Measurements from ENCODE around the gene TUT4. TPM values are rescaled to one million over a fixed set of nuclear protein-coding genes. Genes with fewer than 3 reads are reported as not detected.

TUT4 gene
- total and polyA plus RNA-seq, 2 experiments from 2014 or later = 14.9 to 18.9 TPM

DNA sequence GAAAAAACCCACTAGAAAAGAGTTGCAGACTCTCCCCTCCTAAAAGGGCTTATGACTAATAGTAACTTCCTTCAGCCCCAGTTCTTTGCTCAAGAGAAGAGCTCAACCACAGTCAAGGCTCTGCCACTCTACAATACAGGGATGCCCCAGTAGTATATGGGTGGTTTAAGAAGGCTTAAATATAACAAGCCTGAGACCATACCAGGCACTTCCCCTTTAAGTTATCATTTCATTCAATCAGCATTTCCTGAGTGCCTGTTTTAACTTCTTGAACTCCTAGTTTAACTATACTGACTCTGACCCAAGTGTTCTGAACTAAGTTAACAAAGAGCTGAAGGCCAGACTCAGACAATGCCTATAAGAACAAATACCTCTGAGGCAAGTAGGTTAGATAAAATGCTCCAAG is 128.7 kb downstream of the TUT4 start:
- Histone ChIP-seq H3K9ac (no peak overlapping the region), H2AFZ (no peak overlapping the region), H3K4me1 (ENCODE audit: insufficient read depth) (peaks cover 15% of the 10 kb centered on the region), H3K9me2 (ENCODE audit: insufficient read depth) (no peaks in the 10 kb centered on the region), H3F3A (ENCODE audit: insufficient read depth) (peaks cover 44% of the 10 kb centered on the region), H3K36me3 (ENCODE audit: low read depth) (peaks cover 27% of the 10 kb centered on the region), H3K27me3 (replicated peaks; ENCODE audit: insufficient read depth) (no peaks in the 10 kb centered on the region), H3K4me3 (no peak overlapping the region), H4K20me1 (ENCODE audit: insufficient read depth) (no peaks in the 10 kb centered on the region), H3K9me3 (ENCODE audit: low read depth) (no peaks in the 10 kb centered on the region), H3K79me2 (ENCODE audit: insufficient read depth) (no peaks in the 10 kb centered on the region), H3K27ac (no peak overlapping the region), H3K4me2 (ENCODE audit: unreplicated experiment) (no peak overlapping the region)
- in situ Hi-C loops (cut with MboI) = no loop called here
- DNase-seq = peak; percentile 20
- TF ChIP-seq EZH2phosphoT487 (IDR thresholded peaks at IDR 0.05; ENCODE audit: insufficient read depth, low read depth) = no peak
- TF ChIP-seq EZH2 (IDR thresholded peaks at IDR 0.05; ENCODE audit: insufficient read depth, poor library complexity, severe bottlenecking) = no peak

DNA sequence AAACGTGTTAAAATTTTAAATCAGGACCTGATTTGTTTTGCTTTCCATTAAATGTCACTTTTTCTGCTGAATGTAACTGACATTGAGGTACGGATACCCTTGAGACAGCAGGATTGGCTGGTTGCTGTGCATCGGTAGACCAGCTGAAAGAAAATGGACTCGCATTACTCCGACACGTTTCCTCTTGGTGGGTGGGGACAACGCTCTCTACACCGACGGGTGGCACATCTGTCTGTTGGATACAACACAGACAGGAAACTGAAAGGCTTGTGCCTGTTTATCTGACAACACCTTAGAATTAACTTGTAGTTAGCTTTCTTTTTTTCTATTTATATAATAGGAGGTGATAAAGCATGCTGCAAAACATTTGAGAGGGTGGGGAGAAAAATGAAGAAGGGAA is 129.1 kb downstream of the TUT4 start:
- DNase-seq = no peak
- Histone ChIP-seq H3K9me3 (ENCODE audit: low read depth) (no peaks in the 10 kb centered on the region), H3K79me2 (ENCODE audit: insufficient read depth) (no peaks in the 10 kb centered on the region), H3K9me2 (ENCODE audit: insufficient read depth) (no peaks in the 10 kb centered on the region), H3K9ac (no peak overlapping the region), H3K4me3 (no peak overlapping the region), H4K20me1 (ENCODE audit: insufficient read depth) (no peaks in the 10 kb centered on the region), H2AFZ (no peak overlapping the region), H3K4me1 (ENCODE audit: insufficient read depth) (peaks cover 15% of the 10 kb centered on the region), H3K4me2 (ENCODE audit: unreplicated experiment) (no peak overlapping the region), H3K36me3 (ENCODE audit: low read depth) (peaks cover 28% of the 10 kb centered on the region), H3K27ac (no peak overlapping the region), H3F3A (ENCODE audit: insufficient read depth) (peaks cover 44% of the 10 kb centered on the region), H3K27me3 (replicated peaks; ENCODE audit: insufficient read depth) (no peaks in the 10 kb centered on the region)
- no peak for TF ChIP-seq EZH2phosphoT487 (IDR thresholded peaks at IDR 0.05; ENCODE audit: insufficient read depth, low read depth)
- no peak for TF ChIP-seq EZH2 (IDR thresholded peaks at IDR 0.05; ENCODE audit: insufficient read depth, poor library complexity, severe bottlenecking)
- 55 to 67% methylated on average over 9 of the region's 9 CpGs for WGBS, 2 experiments (ENCODE audit: low coverage in 1 of 2, low lambda C conversion rate in 2 of 2, missing lambda C conversion rate in 2 of 2)
- in situ Hi-C loops (cut with MboI) = no loop called here

DNA sequence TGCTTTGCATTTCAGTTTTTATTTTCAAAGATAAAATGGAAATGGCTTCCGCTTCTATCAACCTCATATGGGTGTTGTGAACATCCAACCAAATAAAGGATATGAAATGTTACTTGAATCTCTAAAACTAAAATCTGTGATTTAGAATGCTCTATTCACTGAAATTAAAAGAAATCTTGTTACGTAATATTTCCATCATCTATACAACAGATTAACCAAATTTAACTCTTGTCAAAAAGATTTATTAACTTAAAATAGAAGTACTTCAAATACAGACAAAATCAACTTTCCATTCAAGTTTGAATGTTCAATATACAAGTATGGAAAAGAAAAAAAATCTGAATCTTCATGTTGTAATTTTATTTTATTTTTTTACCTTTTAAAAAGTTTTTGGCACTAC is 129.8 kb downstream of the TUT4 start:
- Histone ChIP-seq H3F3A (ENCODE audit: insufficient read depth) (peaks cover 44% of the 10 kb centered on the region), H3K9me3 (ENCODE audit: low read depth) (no peaks in the 10 kb centered on the region), H2AFZ (no peak overlapping the region), H3K4me1 (ENCODE audit: insufficient read depth) (peaks cover 15% of the 10 kb centered on the region), H3K4me2 (ENCODE audit: unreplicated experiment) (no peak overlapping the region), H3K27me3 (replicated peaks; ENCODE audit: insufficient read depth) (no peaks in the 10 kb centered on the region), H3K4me3 (no peak overlapping the region), H3K27ac (no peak overlapping the region), H3K9me2 (ENCODE audit: insufficient read depth) (no peaks in the 10 kb centered on the region), H3K36me3 (ENCODE audit: low read depth) (peaks cover 35% of the 10 kb centered on the region), H3K79me2 (ENCODE audit: insufficient read depth) (no peaks in the 10 kb centered on the region), H3K9ac (no peak overlapping the region), H4K20me1 (ENCODE audit: insufficient read depth) (no peaks in the 10 kb centered on the region)
- TF ChIP-seq EZH2phosphoT487 (IDR thresholded peaks at IDR 0.05; ENCODE audit: insufficient read depth, low read depth) = no peak
- no peak for TF ChIP-seq EZH2 (IDR thresholded peaks at IDR 0.05; ENCODE audit: insufficient read depth, poor library complexity, severe bottlenecking)
- 96 to 98% methylated on average over 2 of the region's 2 CpGs for WGBS, 2 experiments (ENCODE audit: low coverage in 1 of 2, low lambda C conversion rate in 2 of 2, missing lambda C conversion rate in 2 of 2)
- DNase-seq = no peak
- in situ Hi-C loops (cut with MboI) = no loop called here

DNA sequence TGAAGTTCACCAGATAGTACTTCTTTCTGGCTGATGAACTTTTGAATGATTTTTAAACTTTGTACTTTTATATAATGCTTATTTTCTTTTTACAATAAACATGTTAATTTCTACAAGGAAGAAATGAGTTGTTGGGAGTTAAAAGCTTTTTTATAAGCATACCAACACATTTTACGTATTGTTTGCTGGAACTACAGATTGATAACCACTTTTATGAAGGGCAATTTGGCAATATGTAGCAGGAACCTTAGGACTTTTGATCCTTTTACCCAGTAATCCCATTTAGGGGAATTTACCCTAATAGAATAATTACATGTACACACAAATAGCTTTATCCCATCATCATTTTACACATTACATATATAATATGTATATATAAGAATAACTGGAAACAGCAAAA is 132.2 kb downstream of the TUT4 start:
- Histone ChIP-seq H3K4me1 (ENCODE audit: insufficient read depth) (no peaks in the 10 kb centered on the region), H3K9me3 (ENCODE audit: low read depth) (no peaks in the 10 kb centered on the region), H3F3A (ENCODE audit: insufficient read depth) (peaks cover 33% of the 10 kb centered on the region), H3K4me2 (ENCODE audit: unreplicated experiment) (no peak overlapping the region), H4K20me1 (ENCODE audit: insufficient read depth) (no peaks in the 10 kb centered on the region), H3K27ac (no peak overlapping the region), H3K79me2 (ENCODE audit: insufficient read depth) (no peaks in the 10 kb centered on the region), H3K27me3 (replicated peaks; ENCODE audit: insufficient read depth) (no peaks in the 10 kb centered on the region), H3K4me3 (no peak overlapping the region), H3K9me2 (ENCODE audit: insufficient read depth) (no peaks in the 10 kb centered on the region), H3K9ac (no peak overlapping the region), H3K36me3 (ENCODE audit: low read depth) (peaks cover 51% of the 10 kb centered on the region), H2AFZ (no peak overlapping the region)
- no peak for DNase-seq
- TF ChIP-seq EZH2phosphoT487 (IDR thresholded peaks at IDR 0.05; ENCODE audit: insufficient read depth, low read depth) (no peak), EZH2 (IDR thresholded peaks at IDR 0.05; ENCODE audit: insufficient read depth, poor library complexity, severe bottlenecking) (no peak)
- in situ Hi-C loops (cut with MboI) = no loop called here
- 82 to 97% methylated on average over 1 of the region's 1 CpG for WGBS, 2 experiments (ENCODE audit: low coverage in 1 of 2, low lambda C conversion rate in 2 of 2, missing lambda C conversion rate in 2 of 2)

DNA sequence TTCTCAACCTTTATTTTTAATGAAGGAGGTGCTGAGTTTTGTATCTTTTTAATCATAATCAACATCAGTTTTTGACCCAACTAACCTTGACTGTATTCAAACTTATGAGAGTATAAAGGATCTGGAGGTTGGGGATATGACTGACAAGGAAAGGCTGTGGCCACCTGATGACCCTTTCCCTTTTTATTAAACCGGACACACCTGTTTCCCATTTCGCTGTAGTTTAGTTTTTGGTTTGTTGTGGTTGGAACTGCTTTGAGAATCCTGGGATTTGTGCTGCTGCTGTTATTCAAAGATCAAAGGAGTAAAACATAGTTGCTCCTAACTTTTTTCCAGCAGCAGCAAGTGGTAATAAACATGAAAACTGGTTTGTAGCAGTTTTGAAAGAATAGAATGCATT is 136.1 kb downstream of the TUT4 start:
- no peak overlapping the region for H3K27ac ChIP-seq
- peaks cover 74% of the 10 kb centered on the region for H3K36me3 ChIP-seq (ENCODE audit: low read depth)
- WGBS, 2 experiments (ENCODE audit: low coverage in 1 of 2, low lambda C conversion rate in 2 of 2, missing lambda C conversion rate in 2 of 2) = 96 to 100% methylated on average over 2 of the region's 2 CpGs
- H3K27me3 ChIP-seq (replicated peaks; ENCODE audit: insufficient read depth) = no peaks in the 10 kb centered on the region
- H3F3A ChIP-seq (ENCODE audit: insufficient read depth) = peaks cover 13% of the 10 kb centered on the region; the same call in 1 of the 2 replicates
- no peak overlapping the region for H2AFZ ChIP-seq
- H3K9ac ChIP-seq = no peak overlapping the region
- TF ChIP-seq EZH2phosphoT487 (IDR thresholded peaks at IDR 0.05; ENCODE audit: insufficient read depth, low read depth) (no peak), EZH2 (IDR thresholded peaks at IDR 0.05; ENCODE audit: insufficient read depth, poor library complexity, severe bottlenecking) (no peak)
- H3K79me2 ChIP-seq (ENCODE audit: insufficient read depth) = no peaks in the 10 kb centered on the region
- no peaks in the 10 kb centered on the region for H3K4me1 ChIP-seq (ENCODE audit: insufficient read depth)
- no peaks in the 10 kb centered on the region for H3K9me2 ChIP-seq (ENCODE audit: insufficient read depth)
- no peaks in the 10 kb centered on the region for H3K9me3 ChIP-seq (ENCODE audit: low read depth)
- no peak overlapping the region for H3K4me3 ChIP-seq
- no peak overlapping the region for H3K4me2 ChIP-seq (ENCODE audit: unreplicated experiment)
- DNase-seq = no peak
- in situ Hi-C loops (cut with MboI) = no loop called here
- H4K20me1 ChIP-seq (ENCODE audit: insufficient read depth) = no peaks in the 10 kb centered on the region
